Ecto neural progenitor cell (in vitro differentiated cells): Measurements from ENCODE around the gene SLIT1.

ENCODE experiments used
- DNase-seq: peaks from one replicate; pipeline ENCODE4 v3.0.0-alpha.2; 2018; ENCODE audit warnings: low spot score

SLIT1 gene

GRCh38 chr10:96968682-96969423 is 216.9 kb downstream of the SLIT1 start:
- no peak for DNase-seq

- no peak for DNase-seq
Measured at GRCh38 chr10:96967847-96968246, 217.9 kb downstream of the SLIT1 start.

- DNase-seq, result no peak
Measured at GRCh38 chr10:96964131-96964530, 221.6 kb downstream of the SLIT1 start.

- no peak for DNase-seq
Measured at GRCh38 chr10:96960872-96961271, 224.9 kb downstream of the SLIT1 start.

- no peak for DNase-seq
Measured at GRCh38 chr10:96959733-96960132, 226.0 kb downstream of the SLIT1 start.

- no peak for DNase-seq
Measured at GRCh38 chr10:96958071-96958470, 227.7 kb downstream of the SLIT1 start.

GRCh38 chr10:96955794-96956193 is 230.0 kb downstream of the SLIT1 start:
- DNase-seq, result no peak

GRCh38 chr10:96951954-96952353 is 233.8 kb downstream of the SLIT1 start:
- no peak for DNase-seq

- DNase-seq, result no peak
Measured at GRCh38 chr10:96949039-96949683, 236.6 kb downstream of the SLIT1 start.
